Spleen (tissue), 11 donors: ENCODE results near the gene SYCE1. TPM values are rescaled to one million over a fixed set of nuclear protein-coding genes. Genes with fewer than 3 reads are reported as not detected.
"Not testable (repeated sequence)": the region's sequence is repeated elsewhere in the genome, so short reads cannot be mapped to it uniquely, and the experiment has no call there.

ENCODE experiments used
- DNase-seq: peaks from one replicate; pipeline ENCODE4 v3.0.0-alpha.2; 2020
- H3K27ac ChIP-seq, 8 donors: fragments of 200-600 bp; sonication (generic) in 7 of 8; 1 replicate in 4 of 8; 2 replicates in 4 of 8; pipeline versions ENCODE4 v1.5.0 to v1.8.0; 2016 to 2021; ENCODE audit warnings: inconsistent platforms in 4 of 8, mild to moderate bottlenecking in 4 of 8, moderate library complexity in 1 of 8
- H3K27me3 ChIP-seq, 7 donors: fragments of 200-600 bp; sonication (generic) in 6 of 7; replicated peaks in 1 of 7; 1 replicate in 4 of 7; 2 replicates in 3 of 7; pipeline versions ENCODE4 v1.5.0 to v1.8.0; 2016 to 2021; ENCODE audit warnings: inconsistent platforms in 3 of 7, mild to moderate bottlenecking in 1 of 7
- H3K36me3 ChIP-seq, 6 donors: fragments of 200-600 bp; sonication (generic) in 5 of 6; 1 replicate in 4 of 6; 2 replicates in 2 of 6; pipeline versions ENCODE4 v1.5.0 to v1.8.0; 2016 to 2021; ENCODE audit warnings: inconsistent platforms in 2 of 6
- H3K4me1 ChIP-seq, 6 donors: fragments of 200-600 bp; sonication (generic) in 5 of 6; 1 replicate in 3 of 6; 2 replicates in 3 of 6; pipeline versions ENCODE4 v1.5.0 to v1.8.0; 2016 to 2021; ENCODE audit warnings: inconsistent platforms in 3 of 6
- H3K4me3 ChIP-seq, 8 donors: fragments of 200-600 bp; sonication (generic) in 7 of 8; 1 replicate in 4 of 8; 2 replicates in 4 of 8; pipeline versions ENCODE4 v1.5.0 to v1.8.0; 2016 to 2021; ENCODE audit warnings: inconsistent platforms in 4 of 8, mild to moderate bottlenecking in 4 of 8, moderate library complexity in 2 of 8
- H3K9me3 ChIP-seq, 8 donors: fragments of 200-600 bp; sonication (generic) in 7 of 8; 1 replicate in 4 of 8; 2 replicates in 4 of 8; pipeline versions ENCODE4 v1.5.0 to v1.8.0; 2016 to 2021; ENCODE audit warnings: inconsistent platforms in 4 of 8
- CTCF ChIP-seq, 11 experiments: fragments of 200-600 bp in 7 of 11; fragments of 450-650 bp in 4 of 11; sonication (generic) in 4 of 11; IDR thresholded peaks in 8 of 11; conservative IDR thresholded peaks in 3 of 11; 1 replicate in 7 of 11; 2 replicates in 4 of 11; pipeline versions ENCODE4 v1.4.0 to v1.8.0; 2016 to 2021; ENCODE audit warnings: antibody characterized with exemption in 11 of 11, inconsistent platforms in 4 of 11, mild to moderate bottlenecking in 1 of 11
- POLR2A ChIP-seq, 3 donors: fragments of 450-650 bp; IDR thresholded peaks; one replicate each; pipeline ENCODE4 v1.5.1; 2017; ENCODE audit warnings: antibody characterized with exemption in 3 of 3, mild to moderate bottlenecking in 1 of 3
- POLR2AphosphoS5 ChIP-seq, 3 donors: sonication (generic); formaldehyde crosslinking; IDR thresholded peaks; one replicate each; pipeline ENCODE4 v1.5.1; 2017; ENCODE audit warnings: antibody characterized with exemption in 3 of 3
- WGBS, 5 donors: extraction: QIAGEN DNeasy Blood & Tissue Kit in 3 of 5; methylation state at CpG; one replicate each; pipeline versions ENCODE4 v1.1.5 to v1.1.7; 2013 to 2018; 5-methylcytosine and 5-hydroxymethylcytosine counted together
- intact Hi-C: fragments of 100-400 bp; cut with DNase I; formaldehyde crosslinking; loops from one replicate; pipeline ENCODE4 v1.15.0; 2023; ENCODE audit warnings: low total_unique reads
- polyA plus RNA-seq, 3 donors: library from polyadenylated mRNA; stranded (reverse); fragments of 200-250 nt; gene quantifications; one replicate each; pipeline ENCODE4 v1.2.1, GENCODE V29; 2013
- total RNA-seq, 7 donors: library from RNA; depleted of rRNA in 3 of 7; stranded (reverse); fragments of >200 nt in 3 of 7; fragmentation: NEBNext Ultra II Directional in 4 of 7; extraction: Animal tissue kit (Norgen Biotek cat#: 25700) in 4 of 7; gene quantifications; one replicate each; pipeline versions ENCODE4 v1.1.0 to v1.2.1, GENCODE V29; 2016 to 2021
- donor health status: healthy with polysubstance abuse.
- donor health status: DM: no; HTN: no; CAD: no; lungs with moderate emphysema.
- donor health status: DM: no; HTN: no; CAD: no.
- donor health status: Bipolar disorder and iron deficiency.
- donor health status: healthy.
- donor health status: DM: no; HTN: no; CAD: no.
- donor health status: DM: yes; HTN: yes; CAD: no.

The SYCE1 gene
- total and polyA plus RNA-seq, 10 donors = 0.24 to 3.5 (median 1.4) TPM; not detected in 4

- H3K36me3 ChIP-seq = no peaks in the 10 kb centered on the region
- H3K27me3 ChIP-seq = peaks cover 0 to 63% (median 0%) of the 10 kb centered on the region in 7 donors
- TF ChIP-seq POLR2A (IDR thresholded peaks at IDR 0.05) (no peak), CTCF (IDR thresholded peaks at IDR 0.05 in 8 of 11, conservative IDR thresholded peaks at IDR 0.05 in 3 of 11) (no peak), POLR2AphosphoS5 (IDR thresholded peaks at IDR 0.05) (no peak)
- H3K4me3 ChIP-seq = no peak overlapping the region
- H3K4me1 ChIP-seq = no peaks in the 10 kb centered on the region
- WGBS, 5 donors = 68 to 79% (median 77%) methylated on average over 6 of the region's 6 CpGs
- H3K9me3 ChIP-seq = no peaks in the 10 kb centered on the region
- no peak overlapping the region for H3K27ac ChIP-seq
- no peak for DNase-seq
- intact Hi-C loops = no loop called here
Measured at GRCh38 chr10:133592716-133593115, 27.3 kb upstream of the SYCE1 start.

GRCh38 chr10:133590970-133591359 is 25.6 kb upstream of the SYCE1 start:
- 75 to 86% (median 83%) methylated on average over 7 to 10 of the region's 10 CpGs for WGBS, 5 donors

GRCh38 chr10:133590226-133590969 is 25.0 kb upstream of the SYCE1 start:
- intact Hi-C loops = no loop called here
- Histone ChIP-seq H3K9me3 (peaks cover 0 to 2% (median under 1%) of the 10 kb centered on the region in 8 donors), H3K4me1 (no peaks in the 10 kb centered on the region), H3K27ac (no peak overlapping the region), H3K4me3 (no peak overlapping the region), H3K36me3 (no peaks in the 10 kb centered on the region), H3K27me3 (peaks cover 0 to 52% (median 0%) of the 10 kb centered on the region in 7 donors)
- TF ChIP-seq CTCF (IDR thresholded peaks at IDR 0.05 in 8 of 11, conservative IDR thresholded peaks at IDR 0.05 in 3 of 11) (no peak), POLR2AphosphoS5 (IDR thresholded peaks at IDR 0.05) (no peak), POLR2A (IDR thresholded peaks at IDR 0.05) (no peak)
- 53 to 79% (median 77%) methylated on average over 6 to 13 of the region's 13 CpGs for WGBS, 5 donors
- no peak for DNase-seq

More at GRCh38 chr10:133590970-133591359, 25.6 kb upstream of the SYCE1 start:
- H3K27ac ChIP-seq = no peak overlapping the region
- peaks cover 0 to 52% (median 0%) of the 10 kb centered on the region in 7 donors for H3K27me3 ChIP-seq
- H3K4me1 ChIP-seq = no peaks in the 10 kb centered on the region
- H3K9me3 ChIP-seq = no peaks in the 10 kb centered on the region
- DNase-seq = no peak
- H3K36me3 ChIP-seq = no peaks in the 10 kb centered on the region
- no peak for TF ChIP-seq CTCF (IDR thresholded peaks at IDR 0.05 in 8 of 11, conservative IDR thresholded peaks at IDR 0.05 in 3 of 11)
- no peak for TF ChIP-seq POLR2A (IDR thresholded peaks at IDR 0.05)
- no peak for TF ChIP-seq POLR2AphosphoS5 (IDR thresholded peaks at IDR 0.05)
- no peak overlapping the region for H3K4me3 ChIP-seq
- intact Hi-C loops = no loop called here

GRCh38 chr10:133577037-133577436 is 11.7 kb upstream of the SYCE1 start:
- 77 to 87% (median 82%) methylated on average over 5 to 20 of the region's 31 CpGs; no CpG with 5 or more reads in 2 of the 5 donors for WGBS, 5 donors
- H3K36me3 ChIP-seq, DNase-seq, H3K4me3 ChIP-seq, intact Hi-C loops, H3K27ac ChIP-seq, H3K4me1 ChIP-seq: not testable (repeated sequence)
- Histone ChIP-seq H3K27me3 (peaks cover 0 to 11% (median 0%) of the 10 kb centered on the region in 7 donors), H3K9me3 (peaks cover 2 to 38% (median 22%) of the 10 kb centered on the region in 8 donors)

- H3K27me3 ChIP-seq, DNase-seq, H3K36me3 ChIP-seq, intact Hi-C loops, H3K4me3 ChIP-seq, H3K27ac ChIP-seq, H3K4me1 ChIP-seq: not testable (repeated sequence)
- WGBS, 5 donors = 75 to 89% (median 79%) methylated on average over 1 of the region's 1 CpG
- peaks cover 2 to 26% (median 22%) of the 10 kb centered on the region in 8 donors for H3K9me3 ChIP-seq
Measured at GRCh38 chr10:133573460-133573859, 8.1 kb upstream of the SYCE1 start.

- Histone ChIP-seq H3K27me3 (peaks cover 0 to 17% (median 0%) of the 10 kb centered on the region in 7 donors), H3K9me3 (peaks cover 2 to 33% (median 22%) of the 10 kb centered on the region in 8 donors)
- H3K4me3 ChIP-seq, H3K27ac ChIP-seq, H3K4me1 ChIP-seq, H3K36me3 ChIP-seq, DNase-seq, intact Hi-C loops: not testable (repeated sequence)
- 86 to 95% (median 92%) methylated on average over 8 to 11 of the region's 11 CpGs; no CpG with 5 or more reads in 1 of the 5 donors for WGBS, 5 donors
Measured at GRCh38 chr10:133572055-133572454, 6.7 kb upstream of the SYCE1 start.

GRCh38 chr10:133569801-133570200 is 4.4 kb upstream of the SYCE1 start:
- DNase-seq, H3K4me1 ChIP-seq, H3K4me3 ChIP-seq, intact Hi-C loops, H3K36me3 ChIP-seq, H3K27ac ChIP-seq: not testable (repeated sequence)
- Histone ChIP-seq H3K9me3 (peaks cover 2 to 51% (median 33%) of the 10 kb centered on the region in 8 donors), H3K27me3 (peaks cover 0 to 36% (median 7%) of the 10 kb centered on the region in 7 donors)
- 52 to 75% (median 55%) methylated on average over 14 to 17 of the region's 21 CpGs; no CpG with 5 or more reads in 1 of the 5 donors for WGBS, 5 donors
